ENCODE measurements around the gene TMTC2. TPM values are rescaled to one million over a fixed set of nuclear protein-coding genes. Genes with fewer than 3 reads are reported as not detected.

TMTC2 gene
- 37.3 TPM for total RNA-seq (ENCODE audit: insufficient read depth, low replicate concordance)

GRCh38 chr12:82686168-82687020, at the start of gene TMTC2:
Gene TMTC2 (plus strand): TSS chr12:82686906.
- peak; percentile 97 for DNase-seq (ENCODE audit: low spot score)

- no peak for DNase-seq (ENCODE audit: low spot score)
Observed at GRCh38 chr12:82638324-82638723, 48.4 kb upstream of the TMTC2 start.

- no peak for DNase-seq (ENCODE audit: low spot score)
Observed at GRCh38 chr12:82644896-82645295, 41.8 kb upstream of the TMTC2 start.

GRCh38 chr12:82645414-82645813, 41.3 kb upstream of the TMTC2 start:
- no peak for DNase-seq (ENCODE audit: low spot score)

- no peak for DNase-seq (ENCODE audit: low spot score)
Observed at GRCh38 chr12:82647853-82648252, 38.9 kb upstream of the TMTC2 start.

- DNase-seq (ENCODE audit: low spot score), result no peak
Observed at GRCh38 chr12:82648259-82648909, 38.3 kb upstream of the TMTC2 start.

- DNase-seq (ENCODE audit: low spot score), result peak; percentile 38
Observed at GRCh38 chr12:82650627-82651337, 35.9 kb upstream of the TMTC2 start.

- DNase-seq (ENCODE audit: low spot score), result no peak
Observed at GRCh38 chr12:82651489-82651888, 35.2 kb upstream of the TMTC2 start.

- no peak for DNase-seq (ENCODE audit: low spot score)
Observed at GRCh38 chr12:82652071-82652470, 34.6 kb upstream of the TMTC2 start.

GRCh38 chr12:82655751-82656150, 31.0 kb upstream of the TMTC2 start:
- DNase-seq (ENCODE audit: low spot score), result no peak

- DNase-seq (ENCODE audit: low spot score), result no peak
Observed at GRCh38 chr12:82659343-82660207, 27.1 kb upstream of the TMTC2 start.

GRCh38 chr12:82660541-82661325, 26.0 kb upstream of the TMTC2 start:
- no peak for DNase-seq (ENCODE audit: low spot score)

- DNase-seq (ENCODE audit: low spot score), result no peak
Observed at GRCh38 chr12:82663893-82664292, 22.8 kb upstream of the TMTC2 start.

- DNase-seq (ENCODE audit: low spot score), result no peak
Observed at GRCh38 chr12:82665142-82665923, 21.4 kb upstream of the TMTC2 start.

GRCh38 chr12:82666830-82667229, 19.9 kb upstream of the TMTC2 start:
- DNase-seq (ENCODE audit: low spot score), result no peak

- DNase-seq (ENCODE audit: low spot score), result no peak
Observed at GRCh38 chr12:82671673-82672195, 15.0 kb upstream of the TMTC2 start.

- no peak for DNase-seq (ENCODE audit: low spot score)
Observed at GRCh38 chr12:82672811-82673495, 13.8 kb upstream of the TMTC2 start.

GRCh38 chr12:82673698-82674097, 13.0 kb upstream of the TMTC2 start:
- no peak for DNase-seq (ENCODE audit: low spot score)

- no peak for DNase-seq (ENCODE audit: low spot score)
Observed at GRCh38 chr12:82675246-82675645, 11.5 kb upstream of the TMTC2 start.
